ENCODE data around the gene PPP2R3A.
"Not testable (repeated sequence)": the region's sequence is repeated elsewhere in the genome, so short reads cannot be mapped to it uniquely, and the experiment has no call there.

PPP2R3A gene

DNA sequence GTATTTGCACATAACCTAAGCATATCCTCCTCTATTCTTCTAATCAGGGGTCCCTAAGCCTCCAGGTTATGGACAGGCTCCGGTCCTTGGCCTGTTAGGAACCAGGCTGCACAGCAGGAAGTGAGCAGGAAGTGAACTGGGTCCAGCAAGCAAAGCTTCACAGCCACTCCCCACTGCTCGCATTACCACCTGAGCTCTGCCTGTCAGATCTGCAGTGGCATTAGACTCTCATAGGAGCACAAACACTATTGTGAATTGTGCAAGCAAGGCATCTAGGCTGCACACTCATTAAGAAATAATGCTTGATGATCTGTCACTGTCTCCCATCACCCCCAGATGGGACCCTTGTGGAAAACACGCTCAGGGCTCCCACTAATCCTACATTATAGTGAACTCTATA lies 220.8 kb downstream of the PPP2R3A start:
- H3K4me3 ChIP-seq (ENCODE audit: low read depth, low read length) = no peak overlapping the region
- peak; percentile 31 for DNase-seq (ENCODE audit: low read depth)
- TF ChIP-seq CTCF (IDR thresholded peaks at IDR 0.05; ENCODE audit: low read depth, low read length) (no peak), POLR2A (IDR thresholded peaks at IDR 0.05; ENCODE audit: extremely low read depth, insufficient read length) (no peak), MYC (IDR thresholded peaks at IDR 0.05; ENCODE audit: low read depth, low read length) (no peak), MAX (IDR thresholded peaks at IDR 0.05; ENCODE audit: low read depth, low read length) (no peak)

DNA sequence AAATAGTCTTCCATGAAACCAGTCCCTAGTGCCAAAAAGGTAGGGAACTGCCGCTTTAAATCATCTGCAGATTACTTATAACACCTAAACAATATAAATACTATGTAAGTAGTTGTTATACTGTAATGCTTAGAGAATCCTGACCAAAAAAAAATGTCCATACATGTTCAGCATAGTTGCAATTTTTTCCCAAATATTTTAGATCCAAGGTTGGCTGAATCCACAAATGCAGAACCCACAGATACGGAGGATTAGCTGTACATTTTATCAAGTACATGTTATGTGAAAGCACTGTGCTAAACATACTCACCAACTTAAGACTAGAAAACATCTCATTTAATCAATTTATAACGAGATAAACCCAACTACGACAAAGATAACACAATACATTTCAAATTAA lies 221.3 kb downstream of the PPP2R3A start:
- TF ChIP-seq CTCF (IDR thresholded peaks at IDR 0.05; ENCODE audit: low read depth, low read length) (no peak), POLR2A (IDR thresholded peaks at IDR 0.05; ENCODE audit: extremely low read depth, insufficient read length) (no peak), MYC (IDR thresholded peaks at IDR 0.05; ENCODE audit: low read depth, low read length) (no peak), MAX (IDR thresholded peaks at IDR 0.05; ENCODE audit: low read depth, low read length) (no peak)
- no peak overlapping the region for H3K4me3 ChIP-seq (ENCODE audit: low read depth, low read length)
- DNase-seq (ENCODE audit: low read depth) = no peak

GRCh38 chr3:136187868-136188267 lies 222.3 kb downstream of the PPP2R3A start:
- no peak for DNase-seq (ENCODE audit: low read depth)
- TF ChIP-seq MAX (IDR thresholded peaks at IDR 0.05; ENCODE audit: low read depth, low read length) = no peak
- TF ChIP-seq MYC (IDR thresholded peaks at IDR 0.05; ENCODE audit: low read depth, low read length) = no peak
- TF ChIP-seq POLR2A (IDR thresholded peaks at IDR 0.05; ENCODE audit: extremely low read depth, insufficient read length) = no peak
- TF ChIP-seq CTCF (IDR thresholded peaks at IDR 0.05; ENCODE audit: low read depth, low read length) = no peak
- no peak overlapping the region for H3K4me3 ChIP-seq (ENCODE audit: low read depth, low read length)

DNA sequence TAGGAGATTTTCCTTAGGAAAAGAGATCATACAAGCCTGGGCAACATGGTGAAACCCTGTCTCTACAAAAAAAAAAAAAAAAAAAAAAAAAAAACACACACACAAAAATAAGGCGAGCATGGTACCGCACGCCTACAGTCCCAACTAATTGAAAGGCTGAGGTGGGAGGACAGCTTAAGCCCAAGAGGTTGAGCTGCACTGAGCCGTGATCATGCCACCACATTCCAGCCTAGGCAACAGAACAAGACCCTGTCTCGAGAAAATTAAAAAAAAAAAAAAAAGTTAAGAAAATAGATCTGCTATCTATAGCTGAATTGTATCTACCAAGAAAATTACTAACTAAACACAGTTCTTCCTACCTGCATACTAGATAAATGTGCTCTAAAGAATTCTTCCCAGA lies 223.5 kb downstream of the PPP2R3A start:
- H3K4me3 ChIP-seq (ENCODE audit: low read depth, low read length) = peak overlapping the region; percentile 34
- no peak for TF ChIP-seq CTCF (IDR thresholded peaks at IDR 0.05; ENCODE audit: low read depth, low read length)
- DNase-seq (ENCODE audit: low read depth) = no peak

DNA sequence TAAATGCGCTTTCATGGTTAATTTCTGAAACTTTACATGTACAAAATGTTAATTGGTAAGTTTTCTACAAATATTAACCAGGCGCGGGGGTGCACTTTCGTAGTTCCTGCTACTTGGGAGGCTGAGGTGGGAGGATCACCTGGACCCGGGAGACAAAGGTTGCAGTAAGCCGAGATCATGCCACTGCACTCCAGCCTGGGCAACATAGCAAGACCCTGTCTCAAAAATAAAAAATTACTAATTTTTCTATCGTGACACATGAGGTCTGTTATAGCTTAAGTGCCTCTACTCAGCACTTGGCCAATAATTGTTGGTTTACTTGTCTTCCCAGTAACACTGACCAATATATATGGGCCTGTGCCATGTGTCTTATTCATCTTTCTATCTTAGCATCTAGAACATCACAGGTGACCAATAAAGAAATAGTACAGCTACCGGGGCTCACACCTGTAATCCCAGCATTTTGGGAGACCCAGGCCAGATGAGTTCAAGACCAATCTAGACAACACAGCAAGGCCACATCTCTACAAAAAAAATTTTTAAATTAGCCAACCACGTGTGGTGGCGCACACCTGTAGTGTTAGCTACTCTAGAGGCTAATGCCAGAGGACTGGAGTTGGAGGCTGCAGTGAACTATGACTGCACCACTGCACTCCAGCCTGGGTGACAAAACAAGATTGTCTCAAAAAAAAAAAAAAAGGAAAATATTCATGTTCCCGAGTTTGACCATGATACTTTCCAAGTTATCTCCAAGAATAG lies 224.5 kb downstream of the PPP2R3A start:
- no peak for TF ChIP-seq MAX (IDR thresholded peaks at IDR 0.05; ENCODE audit: low read depth, low read length)
- no peak for TF ChIP-seq CTCF (IDR thresholded peaks at IDR 0.05; ENCODE audit: low read depth, low read length)
- no peak for TF ChIP-seq MYC (IDR thresholded peaks at IDR 0.05; ENCODE audit: low read depth, low read length)
- TF ChIP-seq POLR2A (IDR thresholded peaks at IDR 0.05; ENCODE audit: extremely low read depth, insufficient read length) = no peak
- DNase-seq (ENCODE audit: low read depth) = no peak
- H3K4me3 ChIP-seq (ENCODE audit: low read depth, low read length) = peak overlapping the region; percentile 1

DNA sequence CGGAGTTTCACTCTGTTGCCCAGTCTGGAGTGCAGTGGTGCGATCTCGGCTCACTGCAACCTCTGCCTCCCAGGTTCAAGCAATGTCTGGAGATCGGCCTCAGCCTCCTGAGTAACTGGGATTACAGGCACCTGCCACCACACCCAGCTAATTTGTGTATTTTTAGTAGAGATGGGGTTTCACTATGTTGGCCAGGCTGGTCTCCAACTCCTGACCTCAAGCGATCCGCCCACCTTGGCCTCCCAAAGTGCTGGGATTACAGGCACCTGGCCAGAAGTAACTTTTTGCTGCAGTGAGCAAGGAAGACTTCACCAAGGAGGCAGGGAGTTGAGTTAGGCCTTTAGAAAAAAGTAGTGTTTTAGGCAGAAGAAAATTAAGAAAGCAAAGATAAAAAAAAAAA lies 226.7 kb downstream of the PPP2R3A start:
- not testable (repeated sequence) for DNase-seq (ENCODE audit: low read depth)
- H3K4me3 ChIP-seq (ENCODE audit: low read depth, low read length) = peak overlapping the region; percentile 99
